DOHH2 (cell line): ENCODE measurements around the gene MXD4.

Experiments used
- H3F3A ChIP-seq: fragments of 200-600 bp; sonication (generic), shearing (Covaris generic); 2 replicates; pipeline ENCODE4 v1.6.0; 2016; ENCODE audit warnings: antibody characterized with exemption, mild to moderate bottlenecking; ENCODE audit not compliant: control insufficient read depth, insufficient read depth
- H3K27ac ChIP-seq: fragments of 200-600 bp; sonication (generic); 2 replicates; pipeline ENCODE4 v1.5.1; 2014; ENCODE audit warnings: low read depth, mild to moderate bottlenecking, low read length, moderate library complexity
- H3K27me3 ChIP-seq: fragments of 200-600 bp; sonication (generic); 2 replicates; pipeline ENCODE4 v1.6.1; 2014; ENCODE audit warnings: mild to moderate bottlenecking, low read length, mixed read lengths; ENCODE audit not compliant: control insufficient read depth
- H3K36me3 ChIP-seq: fragments of 200-600 bp; sonication (generic); 2 replicates; pipeline ENCODE4 v1.6.1; 2014; ENCODE audit warnings: mild to moderate bottlenecking, low read length, moderate library complexity, mixed read lengths; ENCODE audit not compliant: control insufficient read depth
- H3K4me1 ChIP-seq: fragments of 200-600 bp; sonication (generic); 2 replicates; pipeline ENCODE4 v1.6.1; 2014; ENCODE audit warnings: mild to moderate bottlenecking, low read length, mixed read lengths; ENCODE audit not compliant: control insufficient read depth
- H3K4me2 ChIP-seq: fragments of 200-600 bp; sonication (generic); 2 replicates; pipeline ENCODE4 v1.6.0; 2014; ENCODE audit warnings: mild to moderate bottlenecking, low read length, moderate library complexity
- H3K4me3 ChIP-seq: fragments of 200-600 bp; sonication (generic); 2 replicates; pipeline ENCODE4 v1.5.1; 2014; ENCODE audit warnings: mild to moderate bottlenecking, low read length, mixed read lengths
- H3K79me2 ChIP-seq: fragments of 200-600 bp; sonication (generic); 2 replicates; pipeline ENCODE4 v1.6.1; 2014; ENCODE audit warnings: mild to moderate bottlenecking, low read length, mixed read lengths; ENCODE audit not compliant: control insufficient read depth
- H3K9me2 ChIP-seq: fragments of 200-600 bp; sonication (generic); replicated peaks from 2 replicates; pipeline ENCODE4 v1.6.1; 2014; ENCODE audit warnings: mild to moderate bottlenecking, low read length, mixed read lengths; ENCODE audit not compliant: control insufficient read depth
- H3K9me3 ChIP-seq: fragments of 200-600 bp; sonication (generic); 2 replicates; pipeline ENCODE4 v1.6.1; 2014; ENCODE audit warnings: antibody characterized with exemption, low read length, mixed read lengths; ENCODE audit not compliant: control insufficient read depth, insufficient read depth
- H4K20me1 ChIP-seq: fragments of 200-600 bp; sonication (generic); 2 replicates; pipeline ENCODE4 v1.6.0; 2014; ENCODE audit warnings: low read depth, mild to moderate bottlenecking, antibody characterized with exemption, low read length, moderate library complexity; ENCODE audit not compliant: control insufficient read depth, insufficient read depth
- EZH2phosphoT487 ChIP-seq: fragments of 200-600 bp; sonication (generic); IDR thresholded peaks from 2 replicates; pipeline ENCODE4 v1.6.1; 2017; ENCODE audit warnings: borderline replicate concordance, mild to moderate bottlenecking, antibody characterized with exemption, low read length, moderate library complexity, mixed read lengths
- TF ChIP-seq, protein P1 (sequence below): fragments of 200-600 bp; sonication (generic); IDR thresholded peaks from one replicate; pipeline ENCODE4 v1.5.1; 2014; ENCODE audit warnings: antibody characterized with exemption, mild to moderate bottlenecking, low read depth, low read length; ENCODE audit not compliant: poor library complexity, severe bottlenecking

MXD4 gene

GRCh38 chr4:2291705-2292645, 30.1 kb upstream of the MXD4 start:
- Histone ChIP-seq H3K4me2 (no peak overlapping the region), H4K20me1 (no peaks in the 10 kb centered on the region), H3K4me3 (no peak overlapping the region), H3K9me3 (no peaks in the 10 kb centered on the region), H3F3A (no peaks in the 10 kb centered on the region), H3K79me2 (no peaks in the 10 kb centered on the region), H3K9me2 (no peaks in the 10 kb centered on the region), H3K4me1 (peaks cover 26% of the 10 kb centered on the region), H3K36me3 (no peaks in the 10 kb centered on the region), H3K27me3 (0 out of 2 replicates have a peak, but pooled peaks cover 2% of the 10 kb centered on the region), H3K27ac (no peak overlapping the region)
- TF ChIP-seq, protein P1, sequence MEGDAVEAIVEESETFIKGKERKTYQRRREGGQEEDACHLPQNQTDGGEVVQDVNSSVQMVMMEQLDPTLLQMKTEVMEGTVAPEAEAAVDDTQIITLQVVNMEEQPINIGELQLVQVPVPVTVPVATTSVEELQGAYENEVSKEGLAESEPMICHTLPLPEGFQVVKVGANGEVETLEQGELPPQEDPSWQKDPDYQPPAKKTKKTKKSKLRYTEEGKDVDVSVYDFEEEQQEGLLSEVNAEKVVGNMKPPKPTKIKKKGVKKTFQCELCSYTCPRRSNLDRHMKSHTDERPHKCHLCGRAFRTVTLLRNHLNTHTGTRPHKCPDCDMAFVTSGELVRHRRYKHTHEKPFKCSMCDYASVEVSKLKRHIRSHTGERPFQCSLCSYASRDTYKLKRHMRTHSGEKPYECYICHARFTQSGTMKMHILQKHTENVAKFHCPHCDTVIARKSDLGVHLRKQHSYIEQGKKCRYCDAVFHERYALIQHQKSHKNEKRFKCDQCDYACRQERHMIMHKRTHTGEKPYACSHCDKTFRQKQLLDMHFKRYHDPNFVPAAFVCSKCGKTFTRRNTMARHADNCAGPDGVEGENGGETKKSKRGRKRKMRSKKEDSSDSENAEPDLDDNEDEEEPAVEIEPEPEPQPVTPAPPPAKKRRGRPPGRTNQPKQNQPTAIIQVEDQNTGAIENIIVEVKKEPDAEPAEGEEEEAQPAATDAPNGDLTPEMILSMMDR, result no peak
- no peak for TF ChIP-seq EZH2phosphoT487

- no peak overlapping the region for H3K4me3 ChIP-seq
- H4K20me1 ChIP-seq, result no peaks in the 10 kb centered on the region
- no peaks in the 10 kb centered on the region for H3K36me3 ChIP-seq
- 0 out of 2 replicates have a peak, but pooled peaks cover 2% of the 10 kb centered on the region for H3K27me3 ChIP-seq
- H3K27ac ChIP-seq, result no peak overlapping the region; the same call in 1 of the 2 replicates
- no peak for TF ChIP-seq EZH2phosphoT487
- TF ChIP-seq, protein P1, result no peak
- no peaks in the 10 kb centered on the region for H3F3A ChIP-seq
- H3K4me1 ChIP-seq, result peaks cover 18% of the 10 kb centered on the region
- no peaks in the 10 kb centered on the region for H3K79me2 ChIP-seq
- no peaks in the 10 kb centered on the region for H3K9me2 ChIP-seq
- H3K9me3 ChIP-seq, result no peaks in the 10 kb centered on the region
- peak overlapping the region; percentile 39 for H3K4me2 ChIP-seq
These were observed 29.2 kb upstream of the MXD4 start for GRCh38 chr4:2290974-2291704.

- H3K79me2 ChIP-seq, result no peaks in the 10 kb centered on the region
- no peak overlapping the region for H3K4me3 ChIP-seq
- peaks cover 16% of the 10 kb centered on the region for H3K4me1 ChIP-seq
- no peaks in the 10 kb centered on the region for H3K9me2 ChIP-seq
- peak overlapping the region; percentile 39 for H3K4me2 ChIP-seq
- H3K27ac ChIP-seq, result no peak overlapping the region
- H3F3A ChIP-seq, result no peaks in the 10 kb centered on the region
- no peaks in the 10 kb centered on the region for H3K36me3 ChIP-seq
- H3K9me3 ChIP-seq, result no peaks in the 10 kb centered on the region
- TF ChIP-seq, protein P1, result no peak
- TF ChIP-seq EZH2phosphoT487, result no peak
- H4K20me1 ChIP-seq, result no peaks in the 10 kb centered on the region
- H3K27me3 ChIP-seq, result 0 out of 2 replicates have a peak, but pooled peaks cover 2% of the 10 kb centered on the region
These were observed 28.6 kb upstream of the MXD4 start for GRCh38 chr4:2290488-2290887.
